Upper lobe of left lung (tissue), 6 donors: ENCODE data around the gene CNGA3. TPM values are rescaled to one million over a fixed set of nuclear protein-coding genes. Genes with fewer than 3 reads are reported as not detected.
A peak's percentile ranks its signal among the peaks of the same experiment; 100 is the strongest.

Experiments used
- ATAC-seq, 2 donors: fragments of 200-7000 bp; cut with Tn5 transposase; one replicate each; pipeline ENCODE4 v1.9.1; 2022; ENCODE audit warnings: mild to moderate bottlenecking in 2 of 2, moderate library complexity in 2 of 2; ENCODE audit not compliant: low FRiP score in 2 of 2
- DNase-seq, 2 donors: peaks; one replicate each; pipeline ENCODE4 v3.0.0-alpha.2; 2019 to 2020
- H3K27ac ChIP-seq, 4 donors: fragments of 200-600 bp; sonication (generic); one replicate each; pipeline ENCODE4 v1.5.1; 2016 to 2019
- H3K27me3 ChIP-seq, 4 donors: fragments of 200-600 bp; sonication (generic); one replicate each; pipeline ENCODE4 v1.5.1; 2017 to 2019
- H3K36me3 ChIP-seq, 4 donors: fragments of 200-600 bp; sonication (generic); one replicate each; pipeline ENCODE4 v1.5.1; 2016 to 2019
- H3K4me1 ChIP-seq, 4 donors: fragments of 200-600 bp; sonication (generic); one replicate each; pipeline ENCODE4 v1.5.1; 2018 to 2019
- H3K4me3 ChIP-seq, 4 donors: fragments of 200-600 bp; sonication (generic); one replicate each; pipeline ENCODE4 v1.5.1; 2017 to 2019; ENCODE audit warnings: mild to moderate bottlenecking in 2 of 4, moderate library complexity in 1 of 4
- H3K9me3 ChIP-seq, 4 donors: fragments of 200-600 bp; sonication (generic); one replicate each; pipeline ENCODE4 v1.5.1; 2018 to 2019
- EP300 ChIP-seq, 4 donors: sonication (generic); formaldehyde crosslinking; IDR thresholded peaks; one replicate each; pipeline ENCODE4 v1.5.1; 2017; ENCODE audit warnings: antibody characterized with exemption in 4 of 4, control low read depth in 2 of 4
- POLR2A ChIP-seq, 4 donors: fragments of 450-650 bp; IDR thresholded peaks; one replicate each; pipeline ENCODE4 v1.5.1; 2016 to 2017; ENCODE audit warnings: antibody characterized with exemption in 4 of 4, mild to moderate bottlenecking in 2 of 4
- POLR2AphosphoS5 ChIP-seq, 2 donors: sonication (generic); formaldehyde crosslinking; IDR thresholded peaks; one replicate each; pipeline ENCODE4 v1.5.1; 2017; ENCODE audit warnings: antibody characterized with exemption in 2 of 2
- WGBS, 2 donors: methylation state at CpG; one replicate each; pipeline ENCODE4 v1.1.5; 2017 to 2018; 5-methylcytosine and 5-hydroxymethylcytosine counted together
- total RNA-seq, 6 donors: library from RNA; depleted of rRNA in 4 of 6; stranded (reverse); fragments of >200 nt in 4 of 6; gene quantifications; one replicate each; pipeline versions ENCODE4 v1.1.0 to v1.2.1, GENCODE V29; 2016 to 2021
- TF ChIP-seq, protein P1 (sequence below), 6 experiments: fragments of 450-650 bp in 4 of 6; fragments of 200-600 bp in 2 of 6; sonication (generic) in 2 of 6; IDR thresholded peaks; one replicate each; pipeline ENCODE4 v1.5.1; 2016 to 2019; ENCODE audit warnings: antibody characterized with exemption in 6 of 6
- donor health status: DM: no; HTN: no; CAD: no; lungs with moderate emphysema.
- donor health status: DM: no; HTN: yes; CAD: no; lungs with severe emphysema.

The CNGA3 gene
- total RNA-seq, 6 donors from 2014 or later = 0.22 to 1.0 (median 0.75) TPM; not detected in 2

DNA sequence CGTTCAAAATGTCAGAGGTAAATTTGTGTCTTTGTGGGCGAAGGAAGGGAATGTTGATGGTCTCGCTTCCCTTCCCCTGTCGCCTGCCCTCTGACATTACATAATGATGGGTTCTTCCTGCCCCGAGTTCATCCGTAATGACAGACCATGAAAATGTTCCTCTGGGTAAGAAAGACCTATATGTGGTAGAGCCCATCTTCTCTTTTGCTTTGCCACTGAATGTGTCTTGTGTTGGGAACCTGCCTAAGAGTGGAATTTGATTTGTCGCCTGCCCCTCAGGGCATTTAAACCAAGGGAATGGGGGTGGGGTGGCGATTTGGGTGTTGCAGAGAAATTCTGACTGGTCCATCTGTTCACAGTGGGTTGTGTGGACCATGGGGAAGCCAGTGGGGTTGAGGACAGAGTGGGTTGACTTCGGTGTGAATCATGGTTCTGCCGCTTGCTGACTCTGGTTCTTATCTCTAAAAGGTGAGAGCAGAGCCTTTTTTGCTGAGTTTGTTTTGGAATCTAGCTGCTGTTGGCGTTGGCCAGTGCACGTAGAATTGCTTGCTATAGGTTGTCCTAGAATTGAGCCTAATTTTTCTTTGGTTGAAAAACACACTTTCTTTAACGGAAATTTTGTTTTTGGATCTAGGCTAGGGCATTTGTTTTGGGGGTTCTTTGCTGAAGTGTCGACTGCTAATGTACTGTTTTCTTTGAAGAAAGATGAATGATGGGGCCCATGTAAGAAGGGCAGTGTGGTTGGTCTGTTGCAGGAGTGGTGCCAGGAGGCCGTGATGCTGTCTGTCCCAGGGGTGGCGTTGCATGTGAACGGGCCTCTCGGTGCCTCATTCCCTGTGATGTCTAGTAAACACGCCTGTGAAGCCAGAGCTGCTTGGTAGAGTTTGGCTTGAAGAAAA, 99.7 kb downstream of the CNGA3 start:
- ATAC-seq (peak; percentile 6 to 16), DNase-seq (no peak)
- no peaks in the 10 kb centered on the region for H3K36me3 ChIP-seq
- peaks cover 11 to 29% (median 21%) of the 10 kb centered on the region in 4 donors for H3K4me1 ChIP-seq
- 46 to 51% methylated on average over 19 of the region's 19 CpGs for WGBS, 2 donors
- H3K9me3 ChIP-seq = no peaks in the 10 kb centered on the region
- no peaks in the 10 kb centered on the region for H3K27me3 ChIP-seq
- H3K4me3 ChIP-seq = peak overlapping the region; percentile 59 to 93 (median 80)
- TF ChIP-seq EP300 (IDR thresholded peaks at IDR 0.05) (no peak), POLR2AphosphoS5 (IDR thresholded peaks at IDR 0.05) (no peak), POLR2A (IDR thresholded peaks at IDR 0.05) (no peak)
- TF ChIP-seq, protein P1, sequence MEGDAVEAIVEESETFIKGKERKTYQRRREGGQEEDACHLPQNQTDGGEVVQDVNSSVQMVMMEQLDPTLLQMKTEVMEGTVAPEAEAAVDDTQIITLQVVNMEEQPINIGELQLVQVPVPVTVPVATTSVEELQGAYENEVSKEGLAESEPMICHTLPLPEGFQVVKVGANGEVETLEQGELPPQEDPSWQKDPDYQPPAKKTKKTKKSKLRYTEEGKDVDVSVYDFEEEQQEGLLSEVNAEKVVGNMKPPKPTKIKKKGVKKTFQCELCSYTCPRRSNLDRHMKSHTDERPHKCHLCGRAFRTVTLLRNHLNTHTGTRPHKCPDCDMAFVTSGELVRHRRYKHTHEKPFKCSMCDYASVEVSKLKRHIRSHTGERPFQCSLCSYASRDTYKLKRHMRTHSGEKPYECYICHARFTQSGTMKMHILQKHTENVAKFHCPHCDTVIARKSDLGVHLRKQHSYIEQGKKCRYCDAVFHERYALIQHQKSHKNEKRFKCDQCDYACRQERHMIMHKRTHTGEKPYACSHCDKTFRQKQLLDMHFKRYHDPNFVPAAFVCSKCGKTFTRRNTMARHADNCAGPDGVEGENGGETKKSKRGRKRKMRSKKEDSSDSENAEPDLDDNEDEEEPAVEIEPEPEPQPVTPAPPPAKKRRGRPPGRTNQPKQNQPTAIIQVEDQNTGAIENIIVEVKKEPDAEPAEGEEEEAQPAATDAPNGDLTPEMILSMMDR (IDR thresholded peaks at IDR 0.05) = no peak
- H3K27ac ChIP-seq = peak overlapping the region; percentile 71 to 92 (median 79)

DNA sequence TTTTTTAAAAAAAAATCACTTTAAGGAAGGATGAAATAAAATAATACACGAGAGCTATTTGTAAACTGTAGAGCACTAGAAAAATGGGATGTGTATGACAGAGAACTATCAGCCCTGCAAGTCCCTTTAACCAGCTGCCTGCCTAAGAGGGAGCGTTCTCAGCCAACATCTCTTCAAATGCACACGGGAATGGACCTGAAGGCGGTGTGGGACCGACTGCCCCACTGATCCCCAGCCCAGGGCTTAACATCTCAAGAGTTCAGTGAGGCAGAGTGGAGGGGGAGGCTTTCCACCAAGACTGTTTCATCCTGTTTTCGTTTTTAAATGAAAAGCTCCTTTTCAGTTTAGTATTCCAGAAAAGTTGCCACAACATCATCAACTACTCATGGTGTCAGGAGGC, 100.6 kb downstream of the CNGA3 start:
- DNase-seq (no peak), ATAC-seq (no peak)
- 70 to 76% methylated on average over 6 of the region's 6 CpGs for WGBS, 2 donors
- peaks cover 16 to 35% (median 27%) of the 10 kb centered on the region in 4 donors for H3K4me1 ChIP-seq
- TF ChIP-seq, protein P1 (IDR thresholded peaks at IDR 0.05) = no peak
- TF ChIP-seq POLR2A (IDR thresholded peaks at IDR 0.05) = no peak
- no peak for TF ChIP-seq EP300 (IDR thresholded peaks at IDR 0.05)
- TF ChIP-seq POLR2AphosphoS5 (IDR thresholded peaks at IDR 0.05) = no peak
- H3K4me3 ChIP-seq = no peak overlapping the region
- peak overlapping the region in 1 of 4 donors; percentile 92 for H3K27ac ChIP-seq
- no peaks in the 10 kb centered on the region for H3K9me3 ChIP-seq
- no peaks in the 10 kb centered on the region for H3K27me3 ChIP-seq
- H3K36me3 ChIP-seq = no peaks in the 10 kb centered on the region

Other genes with a start within 250 kb of the CNGA3 start
- 10 to 100 TPM; 23.3 to 93.2 (median 36.5) TPM for gene INPP4A, start 98.4 kb downstream of the CNGA3 start, total RNA-seq